Activated B cell treated with CpG ODN at 0.5 μM for 24 hours (primary cell): ENCODE measurements around the gene PRKACG. TPM values are rescaled to one million over a fixed set of nuclear protein-coding genes. Genes with fewer than 3 reads are reported as not detected.

Source experiments
- ATAC-seq: fragments of 200-7000 bp; cut with Tn5 transposase; one replicate; pipeline ENCODE4 v1.10.0; 2021; ENCODE audit warnings: low read depth, mild to moderate bottlenecking, moderate library complexity
- CTCF ChIA-PET: fragments of 350-600 bp; sonication (Branson Sonifier 250); formaldehyde crosslinking; loops from one replicate; lab custom pipeline; 2021; ENCODE audit warnings: antibody characterized with exemption; lab: Charles Lee
- POLR2A ChIA-PET: fragments of 350-600 bp; sonication (Branson Sonifier 250); formaldehyde crosslinking; loops from one replicate; lab custom pipeline; 2021; ENCODE audit warnings: antibody characterized with exemption; lab: Charles Lee
- DNase-seq: peaks from one replicate; pipeline ENCODE4 v3.0.0; 2022
- H3K27ac Mint-ChIP-seq: one replicate; pipeline ENCODE4 v1.8.0; 2020; ENCODE audit warnings: mixed read lengths
- H3K27me3 Mint-ChIP-seq: one replicate; pipeline ENCODE4 v1.8.0; 2021; ENCODE audit warnings: mixed read lengths
- H3K36me3 Mint-ChIP-seq: one replicate; pipeline ENCODE4 v1.8.0; 2021; ENCODE audit warnings: low read depth, mixed read lengths
- H3K4me1 Mint-ChIP-seq: one replicate; pipeline ENCODE4 v1.8.0; 2021; ENCODE audit warnings: mixed read lengths
- H3K4me3 Mint-ChIP-seq: one replicate; pipeline ENCODE4 v1.8.0; 2020; ENCODE audit warnings: mild to moderate bottlenecking, mixed read lengths
- H3K9me3 Mint-ChIP-seq: one replicate; pipeline ENCODE4 v1.8.0; 2020; ENCODE audit warnings: mixed read lengths
- CTCF ChIP-seq: fragments of 200-600 bp; IDR thresholded peaks from one replicate; pipeline ENCODE4 v1.8.0; 2022; ENCODE audit warnings: antibody characterized with exemption, mild to moderate bottlenecking
- intact Hi-C: fragments of 100-400 bp; cut with micrococcal nuclease; formaldehyde crosslinking; loops from one replicate; pipeline ENCODE4 v1.15.1; 2024
- total RNA-seq: library from RNA; stranded (reverse); gene quantifications from 2 replicates; pipeline ENCODE4 v1.2.3, GENCODE V29; 2022

The PRKACG gene
- total RNA-seq, 1 donor from 2014 or later: not detected

- POLR2A ChIA-PET: no interaction called here
- no peak for DNase-seq
- TF ChIP-seq CTCF: no peak
- ATAC-seq: no peak
- intact Hi-C loops: no loop called here
- no peaks in the 10 kb centered on the region for H3K9me3 Mint-ChIP-seq
- peaks cover 7% of the 10 kb centered on the region for H3K4me1 Mint-ChIP-seq
- H3K36me3 Mint-ChIP-seq: no peaks in the 10 kb centered on the region
- CTCF ChIA-PET: no interaction called here
- no peak overlapping the region for H3K27ac Mint-ChIP-seq
- no peaks in the 10 kb centered on the region for H3K27me3 Mint-ChIP-seq
- no peak overlapping the region for H3K4me3 Mint-ChIP-seq
These were observed 14.8 kb upstream of the PRKACG start for GRCh38 chr9:69028754-69029153.

DNA sequence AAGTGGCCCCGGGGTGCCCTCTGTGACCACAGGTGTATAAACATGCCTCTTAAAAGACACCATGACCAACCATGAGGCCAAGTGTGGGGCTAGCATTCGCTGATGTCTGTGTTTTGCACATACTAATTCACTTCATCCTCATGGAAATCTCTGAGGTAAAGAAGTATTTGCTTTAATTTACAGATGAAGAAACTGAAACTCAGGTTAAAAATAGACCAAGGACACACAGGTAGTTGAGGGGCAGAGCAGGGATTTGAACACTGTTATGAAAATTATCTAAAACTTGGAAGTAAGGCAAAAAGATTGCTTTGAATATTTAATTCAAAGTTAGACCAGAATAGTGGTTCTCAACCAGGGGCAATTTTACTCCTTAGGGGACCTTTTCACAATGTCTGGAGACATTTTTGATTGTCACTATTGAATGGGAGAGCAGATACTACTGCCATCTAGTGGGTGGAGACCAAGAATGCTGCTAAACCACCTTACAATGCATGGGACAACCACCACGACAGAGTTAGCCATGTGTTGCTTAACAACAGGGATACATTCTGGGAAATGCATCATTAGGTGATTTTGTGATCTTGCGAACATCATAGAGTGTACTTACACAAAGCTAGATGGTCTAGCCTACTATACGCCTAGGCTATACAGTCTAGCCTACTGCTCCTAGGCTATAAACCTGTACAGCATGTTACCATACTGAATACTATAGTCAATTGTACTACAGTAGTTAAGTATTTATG is 13.6 kb upstream of the PRKACG start:
- H3K27me3 Mint-ChIP-seq: no peaks in the 10 kb centered on the region
- no peak overlapping the region for H3K27ac Mint-ChIP-seq
- intact Hi-C loops: loop anchor here (1.0 to 2.0 kb wide), 3 partner anchors 182 to 685 kb away; no protein-coding TSS in a partner anchor
- DNase-seq (no peak), ATAC-seq (peak; percentile 89)
- no peaks in the 10 kb centered on the region for H3K36me3 Mint-ChIP-seq
- H3K9me3 Mint-ChIP-seq: no peaks in the 10 kb centered on the region
- H3K4me1 Mint-ChIP-seq: peaks cover 7% of the 10 kb centered on the region
- ChIA-PET POLR2A (no interaction called here), CTCF (no interaction called here)
- TF ChIP-seq CTCF: no peak
- H3K4me3 Mint-ChIP-seq: no peak overlapping the region

DNA sequence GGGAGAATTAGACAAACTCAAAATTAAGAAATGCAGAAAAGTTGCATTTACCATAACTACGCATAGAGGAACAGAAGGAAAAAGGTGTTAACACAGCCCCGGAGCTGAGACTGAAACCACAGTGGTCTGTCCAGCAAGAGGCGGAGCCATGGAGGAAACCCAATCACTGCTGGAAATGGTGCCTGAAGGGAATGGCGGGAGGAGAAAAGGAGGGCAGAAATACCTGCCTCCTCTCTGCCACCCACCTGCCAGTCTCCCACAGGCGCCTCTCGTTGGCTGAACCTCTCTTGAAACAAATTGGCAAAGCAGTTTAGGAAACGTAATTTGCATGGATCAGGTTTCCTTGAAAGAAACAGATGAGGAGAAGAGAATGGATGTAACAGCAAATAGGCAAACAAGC is 9.7 kb upstream of the PRKACG start:
- DNase-seq: no peak
- POLR2A ChIA-PET: no interaction called here
- Mint-ChIP-seq H3K36me3 (no peaks in the 10 kb centered on the region), H3K27me3 (no peaks in the 10 kb centered on the region), H3K9me3 (no peaks in the 10 kb centered on the region), H3K4me3 (no peak overlapping the region), H3K27ac (no peak overlapping the region), H3K4me1 (peaks cover 10% of the 10 kb centered on the region)
- TF ChIP-seq CTCF: no peak
- CTCF ChIA-PET: no interaction called here
- ATAC-seq: no peak
- intact Hi-C loops: no loop called here

DNA sequence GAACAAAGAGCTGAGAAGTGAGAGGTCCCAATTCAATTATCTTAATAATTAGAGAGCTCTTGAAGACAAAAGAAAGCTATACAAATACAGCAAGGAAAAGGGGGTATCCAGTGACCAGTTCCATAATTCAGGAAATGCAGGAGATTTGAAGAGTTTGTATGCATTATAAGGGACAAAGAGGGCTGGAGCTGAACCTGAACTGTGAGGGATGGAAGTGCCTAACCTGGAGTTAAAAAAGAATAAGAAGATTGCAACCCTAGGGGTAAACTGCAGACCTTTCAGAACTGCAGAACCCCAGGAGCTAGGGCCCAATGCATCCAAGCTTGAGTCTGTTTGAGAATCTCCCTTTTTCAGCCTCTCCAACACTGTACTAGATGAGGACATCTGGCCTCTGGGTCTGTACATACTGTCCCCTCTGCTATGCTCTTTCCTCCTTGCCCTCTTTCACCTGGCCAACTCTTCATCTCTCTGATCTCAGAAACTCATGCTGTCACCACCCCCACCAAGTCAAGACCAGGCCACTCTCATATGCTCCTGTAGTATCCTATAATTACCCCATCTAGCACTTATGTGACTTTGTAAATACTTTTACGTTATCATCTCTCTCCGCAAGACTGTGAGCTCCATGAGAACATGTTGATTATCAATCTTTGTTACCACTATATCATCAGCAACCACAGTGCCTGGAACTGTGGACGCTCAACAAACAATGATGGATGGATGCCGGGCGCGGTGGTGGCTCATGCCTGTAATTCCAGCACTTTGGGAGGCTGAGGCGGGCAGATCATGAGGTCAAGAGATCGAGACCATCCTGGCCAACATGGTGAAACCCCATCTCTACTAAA is 6.6 kb upstream of the PRKACG start:
- no peaks in the 10 kb centered on the region for H3K36me3 Mint-ChIP-seq
- peaks cover 3% of the 10 kb centered on the region for H3K4me1 Mint-ChIP-seq
- no peak for TF ChIP-seq CTCF
- POLR2A ChIA-PET: no interaction called here
- H3K4me3 Mint-ChIP-seq: no peak overlapping the region
- no peaks in the 10 kb centered on the region for H3K27me3 Mint-ChIP-seq
- no peaks in the 10 kb centered on the region for H3K9me3 Mint-ChIP-seq
- no peak for ATAC-seq
- CTCF ChIA-PET: interaction anchor here (1.3 kb wide), 1 partner anchor 21 kb away, joined by 3 read pairs; no protein-coding TSS in a partner anchor
- DNase-seq: no peak
- intact Hi-C loops: no loop called here
- H3K27ac Mint-ChIP-seq: no peak overlapping the region

DNA sequence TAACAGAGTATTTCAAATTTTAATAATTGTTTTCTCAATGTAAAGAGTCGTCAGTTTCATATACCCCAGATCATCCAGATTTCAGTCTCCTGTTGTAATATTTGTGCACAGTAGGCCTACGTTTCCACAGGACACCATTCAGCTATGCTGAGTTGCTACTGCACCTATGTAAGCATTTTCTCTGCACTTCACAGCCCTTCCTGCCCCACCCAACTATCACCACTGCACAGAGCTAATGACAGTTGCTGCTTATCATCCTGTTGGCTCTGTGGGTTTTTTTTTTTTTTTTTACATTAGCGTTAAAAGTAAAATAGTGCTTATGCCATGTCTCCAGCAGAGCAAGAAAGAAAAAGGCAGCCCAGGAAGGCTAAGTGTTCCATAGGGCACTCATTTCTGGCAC is 5.9 kb upstream of the PRKACG start:
- H3K9me3 Mint-ChIP-seq: no peaks in the 10 kb centered on the region
- ATAC-seq: no peak
- H3K27ac Mint-ChIP-seq: no peak overlapping the region
- ChIA-PET POLR2A (interaction anchor here (0.6 kb wide), 1 partner anchor 473 kb away, joined by 5 read pairs; no protein-coding TSS in a partner anchor), CTCF (interaction anchor here (1.3 kb wide), 1 partner anchor 20 kb away, joined by 3 read pairs; no protein-coding TSS in a partner anchor)
- no peaks in the 10 kb centered on the region for H3K27me3 Mint-ChIP-seq
- no peak for TF ChIP-seq CTCF
- H3K36me3 Mint-ChIP-seq: no peaks in the 10 kb centered on the region
- peaks cover 3% of the 10 kb centered on the region for H3K4me1 Mint-ChIP-seq
- no peak for DNase-seq
- intact Hi-C loops: no loop called here
- H3K4me3 Mint-ChIP-seq: no peak overlapping the region
